ENCODE results near the gene ZNF148.

The ZNF148 gene

DNA sequence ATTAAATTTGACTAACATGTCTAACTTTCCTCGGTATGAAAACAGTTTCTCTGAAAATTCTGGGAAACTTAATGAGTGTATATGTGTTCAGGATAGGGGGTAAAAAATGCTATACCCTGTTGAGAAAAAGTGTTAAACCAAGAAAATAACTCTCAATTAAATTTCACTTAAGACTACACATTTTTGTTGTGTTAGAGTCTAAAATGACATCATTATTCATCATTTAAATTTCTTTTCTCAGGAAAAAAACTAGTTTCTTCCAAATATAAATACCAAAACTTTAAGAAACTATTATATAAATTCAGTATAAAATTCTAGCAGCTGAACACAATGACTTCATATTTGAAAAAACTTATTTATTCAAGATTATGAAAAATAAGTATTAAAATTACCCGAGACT, 52.2 kb downstream of the ZNF148 start:
- TF ChIP-seq TAF1 (IDR thresholded peaks at IDR 0.05; ENCODE audit: borderline replicate concordance, insufficient read depth, low read length), result no peak
- TF ChIP-seq, protein P1, sequence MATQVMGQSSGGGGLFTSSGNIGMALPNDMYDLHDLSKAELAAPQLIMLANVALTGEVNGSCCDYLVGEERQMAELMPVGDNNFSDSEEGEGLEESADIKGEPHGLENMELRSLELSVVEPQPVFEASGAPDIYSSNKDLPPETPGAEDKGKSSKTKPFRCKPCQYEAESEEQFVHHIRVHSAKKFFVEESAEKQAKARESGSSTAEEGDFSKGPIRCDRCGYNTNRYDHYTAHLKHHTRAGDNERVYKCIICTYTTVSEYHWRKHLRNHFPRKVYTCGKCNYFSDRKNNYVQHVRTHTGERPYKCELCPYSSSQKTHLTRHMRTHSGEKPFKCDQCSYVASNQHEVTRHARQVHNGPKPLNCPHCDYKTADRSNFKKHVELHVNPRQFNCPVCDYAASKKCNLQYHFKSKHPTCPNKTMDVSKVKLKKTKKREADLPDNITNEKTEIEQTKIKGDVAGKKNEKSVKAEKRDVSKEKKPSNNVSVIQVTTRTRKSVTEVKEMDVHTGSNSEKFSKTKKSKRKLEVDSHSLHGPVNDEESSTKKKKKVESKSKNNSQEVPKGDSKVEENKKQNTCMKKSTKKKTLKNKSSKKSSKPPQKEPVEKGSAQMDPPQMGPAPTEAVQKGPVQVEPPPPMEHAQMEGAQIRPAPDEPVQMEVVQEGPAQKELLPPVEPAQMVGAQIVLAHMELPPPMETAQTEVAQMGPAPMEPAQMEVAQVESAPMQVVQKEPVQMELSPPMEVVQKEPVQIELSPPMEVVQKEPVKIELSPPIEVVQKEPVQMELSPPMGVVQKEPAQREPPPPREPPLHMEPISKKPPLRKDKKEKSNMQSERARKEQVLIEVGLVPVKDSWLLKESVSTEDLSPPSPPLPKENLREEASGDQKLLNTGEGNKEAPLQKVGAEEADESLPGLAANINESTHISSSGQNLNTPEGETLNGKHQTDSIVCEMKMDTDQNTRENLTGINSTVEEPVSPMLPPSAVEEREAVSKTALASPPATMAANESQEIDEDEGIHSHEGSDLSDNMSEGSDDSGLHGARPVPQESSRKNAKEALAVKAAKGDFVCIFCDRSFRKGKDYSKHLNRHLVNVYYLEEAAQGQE (IDR thresholded peaks at IDR 0.05; ENCODE audit: insufficient read depth in 1 of 2, low read depth in 2 of 2, low read length in 2 of 2), result no peak

DNA sequence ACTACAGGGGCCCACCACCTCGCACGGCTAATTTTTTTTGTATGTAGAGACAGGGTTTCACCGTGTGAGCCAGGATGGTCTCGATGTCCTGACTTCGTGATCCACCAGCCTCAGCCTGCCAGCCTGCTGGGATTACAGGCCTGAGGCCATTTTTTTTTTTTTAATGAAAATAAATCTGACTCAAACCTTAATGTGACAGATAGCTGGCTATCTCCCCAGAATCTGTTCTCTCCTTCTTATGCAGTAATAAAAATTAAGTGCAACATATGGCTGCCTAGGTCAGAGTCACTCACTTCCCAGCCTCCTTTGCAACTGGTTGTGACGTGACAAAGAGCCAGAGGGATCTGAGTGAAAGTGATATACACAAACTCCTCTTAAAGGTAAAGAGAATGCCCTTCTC, 53.0 kb downstream of the ZNF148 start:
- no peak for TF ChIP-seq POLR2AphosphoS5 (IDR thresholded peaks at IDR 0.05; ENCODE audit: low read depth, low read length)
- no peak for TF ChIP-seq TAF1 (IDR thresholded peaks at IDR 0.05; ENCODE audit: borderline replicate concordance, insufficient read depth, low read length)
- no peak for TF ChIP-seq SIN3A (IDR thresholded peaks at IDR 0.05; ENCODE audit: borderline replicate concordance, insufficient read depth, low read length)
- TF ChIP-seq FOXP2 (optimal IDR thresholded peaks at IDR 0.05; ENCODE audit: borderline replicate concordance, extremely low read depth, extremely low read length, insufficient read depth), result no peak
- TF ChIP-seq, protein P1 (IDR thresholded peaks at IDR 0.05; ENCODE audit: insufficient read depth in 1 of 2, low read depth in 2 of 2, low read length in 2 of 2), result no peak

DNA sequence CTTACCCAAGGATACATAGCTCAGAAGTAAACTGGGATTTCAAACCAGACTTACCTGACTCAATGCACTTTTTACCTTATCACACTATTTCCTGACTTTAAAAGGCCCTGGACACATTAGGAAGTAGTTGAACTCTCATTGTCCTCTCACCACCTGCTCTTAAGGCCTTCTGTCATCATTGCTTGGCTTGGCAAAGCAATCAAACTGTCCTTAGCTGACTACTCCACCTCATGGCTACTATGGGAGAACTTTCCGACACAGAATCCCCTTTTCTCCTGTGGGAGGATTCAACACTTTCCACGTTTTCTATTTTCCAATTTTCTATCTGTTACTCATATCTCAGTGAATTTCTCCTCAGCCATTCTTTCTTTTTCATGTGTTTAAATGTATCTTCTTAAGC, 55.4 kb downstream of the ZNF148 start:
- TF ChIP-seq FOXP2 (optimal IDR thresholded peaks at IDR 0.05; ENCODE audit: borderline replicate concordance, extremely low read depth, extremely low read length, insufficient read depth) (no peak), SIN3A (IDR thresholded peaks at IDR 0.05; ENCODE audit: borderline replicate concordance, insufficient read depth, low read length) (no peak), TAF1 (IDR thresholded peaks at IDR 0.05; ENCODE audit: borderline replicate concordance, insufficient read depth, low read length) (no peak), POLR2AphosphoS5 (IDR thresholded peaks at IDR 0.05; ENCODE audit: low read depth, low read length) (no peak)
- TF ChIP-seq, protein P1 (IDR thresholded peaks at IDR 0.05; ENCODE audit: insufficient read depth in 1 of 2, low read depth in 2 of 2, low read length in 2 of 2), result no peak

DNA sequence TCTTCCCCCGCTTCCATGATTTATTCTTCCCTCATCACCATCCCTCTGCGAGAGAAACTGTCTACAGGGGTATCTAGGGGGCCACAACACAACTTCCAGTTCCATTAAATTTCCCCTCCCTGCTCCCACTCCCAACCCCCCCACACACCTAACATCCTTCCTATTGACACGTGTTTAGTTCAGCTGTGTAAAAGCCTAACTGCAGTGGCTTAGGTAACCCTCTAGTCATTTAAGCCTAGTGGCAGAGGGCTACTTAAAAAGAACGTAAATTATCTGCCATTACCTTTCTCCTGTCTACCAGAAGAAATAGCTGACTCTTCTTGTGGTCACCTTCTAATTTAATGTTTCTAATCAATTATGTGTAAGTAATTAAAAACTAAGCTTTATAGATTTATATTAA, 56.3 kb downstream of the ZNF148 start:
- TF ChIP-seq, protein P1 (IDR thresholded peaks at IDR 0.05; ENCODE audit: insufficient read depth in 1 of 2, low read depth in 2 of 2, low read length in 2 of 2), result no peak
- TF ChIP-seq TAF1 (IDR thresholded peaks at IDR 0.05; ENCODE audit: borderline replicate concordance, insufficient read depth, low read length) (no peak), FOXP2 (optimal IDR thresholded peaks at IDR 0.05; ENCODE audit: borderline replicate concordance, extremely low read depth, extremely low read length, insufficient read depth) (no peak), POLR2AphosphoS5 (IDR thresholded peaks at IDR 0.05; ENCODE audit: low read depth, low read length) (no peak), SIN3A (IDR thresholded peaks at IDR 0.05; ENCODE audit: borderline replicate concordance, insufficient read depth, low read length) (no peak)

DNA sequence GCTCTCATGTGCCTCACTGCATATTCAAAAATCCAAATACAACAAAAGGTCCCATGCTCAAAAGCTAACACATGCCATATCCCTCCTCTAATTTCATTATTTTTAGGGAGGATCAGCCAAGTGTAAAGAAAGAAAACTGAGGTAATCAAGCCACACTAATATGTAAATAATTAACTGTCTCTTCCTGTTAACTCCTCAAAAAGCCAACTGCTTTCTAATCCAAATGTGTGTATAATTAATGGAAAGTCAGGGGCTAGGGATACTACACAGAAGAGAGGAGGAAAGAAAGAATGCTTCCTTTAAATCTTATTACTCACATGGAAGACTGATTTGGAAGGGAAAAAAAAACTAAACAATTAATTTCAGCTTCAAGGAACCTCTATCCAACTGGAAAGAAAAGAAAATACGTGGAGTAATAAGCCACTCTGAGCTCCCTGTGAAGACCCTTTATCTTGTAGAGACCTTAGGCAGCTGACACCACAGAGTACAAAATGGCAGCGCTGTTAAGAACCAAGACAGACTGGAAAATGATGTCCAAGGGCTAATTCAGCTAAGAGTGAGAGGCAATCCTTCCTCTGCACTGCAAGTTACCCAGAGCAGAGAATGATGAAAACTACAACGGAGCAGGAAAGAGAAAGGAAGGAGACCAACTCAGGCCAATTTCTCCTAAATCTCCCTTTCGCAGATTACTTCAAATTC, 56.8 kb downstream of the ZNF148 start:
- TF ChIP-seq, protein P1 (IDR thresholded peaks at IDR 0.05; ENCODE audit: insufficient read depth in 1 of 2, low read depth in 2 of 2, low read length in 2 of 2), result no peak
- no peak for TF ChIP-seq TAF1 (IDR thresholded peaks at IDR 0.05; ENCODE audit: borderline replicate concordance, insufficient read depth, low read length)
- no peak for TF ChIP-seq POLR2AphosphoS5 (IDR thresholded peaks at IDR 0.05; ENCODE audit: low read depth, low read length)
- TF ChIP-seq SIN3A (IDR thresholded peaks at IDR 0.05; ENCODE audit: borderline replicate concordance, insufficient read depth, low read length), result no peak
- no peak for TF ChIP-seq FOXP2 (optimal IDR thresholded peaks at IDR 0.05; ENCODE audit: borderline replicate concordance, extremely low read depth, extremely low read length, insufficient read depth)
